GM21447 (cell line): ENCODE measurements around the gene TOLLIP.
"Not testable (repeated sequence)": the region's sequence is repeated elsewhere in the genome, so short reads cannot be mapped to it uniquely, and the experiment has no call there.

Source experiments
- ATAC-seq: cut with Tn5 transposase; IDR thresholded peaks from one replicate; pipeline ENCODE4 v1.9.1; 2021; ENCODE audit not compliant: unreplicated experiment

Gene TOLLIP

DNA sequence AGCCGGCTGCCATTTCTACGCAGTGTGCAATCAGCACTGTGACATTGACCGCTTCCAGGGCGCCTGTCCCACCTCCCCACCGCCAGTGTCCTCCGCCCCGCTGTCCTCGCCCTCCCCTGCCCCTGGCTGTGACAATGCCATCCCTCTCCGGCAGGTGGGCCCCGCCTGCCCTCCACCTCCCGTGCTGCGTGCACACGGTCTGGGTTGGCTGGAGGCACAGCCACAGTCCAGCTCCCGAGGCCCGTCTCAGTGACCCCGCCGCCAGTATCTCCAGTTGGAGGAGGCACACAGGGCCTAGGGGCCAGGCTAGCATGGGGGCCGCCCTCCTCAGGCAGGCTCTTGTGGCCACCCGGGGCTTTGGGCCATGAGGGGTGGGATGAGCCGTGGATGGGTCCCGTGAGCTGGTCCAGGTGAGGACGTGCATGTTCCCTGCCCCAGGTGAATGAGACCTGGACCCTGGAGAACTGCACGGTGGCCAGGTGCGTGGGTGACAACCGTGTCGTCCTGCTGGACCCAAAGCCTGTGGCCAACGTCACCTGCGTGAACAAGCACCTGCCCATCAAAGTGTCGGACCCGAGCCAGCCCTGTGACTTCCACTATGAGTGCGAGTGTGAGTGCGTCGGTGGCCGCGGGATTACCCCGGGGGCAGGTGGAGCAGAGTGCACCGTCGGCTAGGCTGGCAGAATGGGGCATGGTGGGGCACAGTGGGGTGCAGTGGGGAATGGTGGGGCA is 56.9 kb downstream of the TOLLIP start:
- ATAC-seq, result no peak

DNA sequence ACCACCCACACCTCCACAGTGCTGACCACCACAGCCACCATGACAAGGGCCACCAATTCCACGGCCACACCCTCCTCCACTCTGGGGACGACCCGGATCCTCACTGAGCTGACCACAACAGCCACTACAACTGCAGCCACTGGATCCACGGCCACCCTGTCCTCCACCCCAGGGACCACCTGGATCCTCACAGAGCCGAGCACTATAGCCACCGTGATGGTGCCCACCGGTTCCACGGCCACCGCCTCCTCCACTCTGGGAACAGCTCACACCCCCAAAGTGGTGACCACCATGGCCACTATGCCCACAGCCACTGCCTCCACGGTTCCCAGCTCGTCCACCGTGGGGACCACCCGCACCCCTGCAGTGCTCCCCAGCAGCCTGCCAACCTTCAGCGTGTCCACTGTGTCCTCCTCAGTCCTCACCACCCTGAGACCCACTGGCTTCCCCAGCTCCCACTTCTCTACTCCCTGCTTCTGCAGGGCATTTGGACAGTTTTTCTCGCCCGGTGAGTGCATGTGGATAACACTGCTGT is 58.1 kb downstream of the TOLLIP start:
- no peak for ATAC-seq

DNA sequence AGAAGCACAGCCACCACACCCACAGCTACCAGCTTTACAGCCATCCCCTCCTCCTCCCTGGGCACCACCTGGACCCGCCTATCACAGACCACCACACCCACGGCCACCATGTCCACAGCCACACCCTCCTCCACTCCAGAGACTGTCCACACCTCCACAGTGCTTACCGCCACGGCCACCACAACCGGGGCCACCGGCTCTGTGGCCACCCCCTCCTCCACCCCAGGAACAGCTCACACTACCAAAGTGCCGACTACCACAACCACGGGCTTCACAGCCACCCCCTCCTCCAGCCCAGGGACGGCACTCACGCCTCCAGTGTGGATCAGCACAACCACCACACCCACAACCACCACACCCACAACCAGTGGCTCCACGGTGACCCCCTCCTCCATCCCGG is 59.0 kb downstream of the TOLLIP start:
- ATAC-seq, result not testable (repeated sequence)

DNA sequence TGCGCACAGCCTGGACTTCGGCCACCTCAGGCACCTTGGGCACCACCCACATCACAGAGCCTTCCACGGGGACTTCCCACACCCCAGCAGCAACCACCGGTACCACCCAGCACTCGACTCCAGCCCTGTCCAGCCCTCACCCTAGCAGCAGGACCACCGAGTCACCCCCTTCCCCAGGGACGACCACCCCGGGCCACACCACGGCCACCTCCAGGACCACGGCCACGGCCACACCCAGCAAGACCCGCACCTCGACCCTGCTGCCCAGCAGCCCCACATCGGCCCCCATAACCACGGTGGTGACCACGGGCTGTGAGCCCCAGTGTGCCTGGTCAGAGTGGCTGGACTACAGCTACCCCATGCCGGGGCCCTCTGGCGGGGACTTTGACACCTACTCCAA is 60.5 kb downstream of the TOLLIP start:
- not testable (repeated sequence) for ATAC-seq

DNA sequence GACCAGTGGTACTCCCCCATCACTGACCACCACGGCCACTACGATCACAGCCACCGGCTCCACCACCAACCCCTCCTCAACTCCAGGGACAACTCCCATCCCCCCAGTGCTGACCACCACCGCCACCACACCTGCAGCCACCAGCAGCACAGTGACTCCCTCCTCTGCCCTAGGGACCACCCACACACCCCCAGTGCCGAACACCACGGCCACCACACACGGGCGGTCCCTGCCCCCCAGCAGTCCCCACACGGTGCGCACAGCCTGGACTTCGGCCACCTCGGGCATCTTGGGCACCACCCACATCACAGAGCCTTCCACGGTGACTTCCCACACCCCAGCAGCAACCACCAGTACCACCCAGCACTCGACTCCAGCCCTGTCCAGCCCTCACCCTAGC is 62.4 kb downstream of the TOLLIP start:
- ATAC-seq, result not testable (repeated sequence)

DNA sequence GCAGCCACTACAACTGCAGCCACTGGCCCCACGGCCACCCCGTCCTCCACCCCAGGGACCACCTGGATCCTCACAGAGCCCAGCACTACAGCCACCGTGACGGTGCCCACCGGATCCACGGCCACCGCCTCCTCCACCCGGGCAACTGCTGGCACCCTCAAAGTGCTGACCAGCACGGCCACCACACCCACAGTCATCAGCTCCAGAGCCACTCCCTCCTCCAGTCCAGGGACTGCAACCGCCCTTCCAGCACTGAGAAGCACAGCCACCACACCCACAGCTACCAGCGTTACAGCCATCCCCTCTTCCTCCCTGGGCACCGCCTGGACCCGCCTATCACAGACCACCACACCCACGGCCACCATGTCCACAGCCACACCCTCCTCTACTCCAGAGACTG is 63.1 kb downstream of the TOLLIP start:
- not testable (repeated sequence) for ATAC-seq

DNA sequence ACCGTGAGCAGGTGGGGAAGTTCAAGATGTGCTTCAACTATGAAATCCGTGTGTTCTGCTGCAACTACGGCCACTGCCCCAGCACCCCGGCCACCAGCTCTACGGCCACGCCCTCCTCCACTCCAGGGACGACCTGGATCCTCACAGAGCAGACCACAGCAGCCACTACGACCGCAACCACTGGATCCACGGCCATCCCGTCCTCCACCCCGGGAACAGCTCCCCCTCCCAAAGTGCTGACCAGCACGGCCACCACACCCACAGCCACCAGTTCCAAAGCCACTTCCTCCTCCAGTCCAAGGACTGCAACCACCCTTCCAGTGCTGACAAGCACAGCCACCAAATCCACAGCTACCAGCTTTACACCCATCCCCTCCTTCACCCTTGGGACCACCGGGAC is 63.7 kb downstream of the TOLLIP start:
- not testable (repeated sequence) for ATAC-seq

DNA sequence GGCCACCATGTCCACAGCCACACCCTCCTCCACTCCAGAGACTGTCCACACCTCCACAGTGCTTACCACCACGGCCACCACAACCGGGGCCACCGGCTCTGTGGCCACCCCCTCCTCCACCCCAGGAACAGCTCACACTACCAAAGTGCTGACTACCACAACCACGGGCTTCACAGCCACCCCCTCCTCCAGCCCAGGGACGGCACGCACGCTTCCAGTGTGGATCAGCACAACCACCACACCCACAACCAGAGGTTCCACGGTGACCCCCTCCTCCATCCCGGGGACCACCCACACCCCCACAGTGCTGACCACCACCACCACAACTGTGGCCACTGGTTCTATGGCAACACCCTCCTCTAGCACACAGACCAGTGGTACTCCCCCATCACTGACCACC is 64.9 kb downstream of the TOLLIP start:
- ATAC-seq, result not testable (repeated sequence)

DNA sequence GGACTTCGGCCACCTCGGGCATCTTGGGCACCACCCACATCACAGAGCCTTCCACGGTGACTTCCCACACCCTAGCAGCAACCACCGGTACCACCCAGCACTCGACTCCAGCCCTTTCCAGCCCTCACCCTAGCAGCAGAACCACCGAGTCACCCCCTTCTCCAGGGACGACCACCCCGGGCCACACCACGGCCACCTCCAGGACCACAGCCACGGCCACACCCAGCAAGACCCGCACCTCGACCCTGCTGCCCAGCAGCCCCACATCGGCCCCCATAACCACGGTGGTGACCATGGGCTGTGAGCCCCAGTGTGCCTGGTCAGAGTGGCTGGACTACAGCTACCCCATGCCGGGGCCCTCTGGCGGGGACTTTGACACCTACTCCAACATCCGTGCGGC is 65.9 kb downstream of the TOLLIP start:
- not testable (repeated sequence) for ATAC-seq

DNA sequence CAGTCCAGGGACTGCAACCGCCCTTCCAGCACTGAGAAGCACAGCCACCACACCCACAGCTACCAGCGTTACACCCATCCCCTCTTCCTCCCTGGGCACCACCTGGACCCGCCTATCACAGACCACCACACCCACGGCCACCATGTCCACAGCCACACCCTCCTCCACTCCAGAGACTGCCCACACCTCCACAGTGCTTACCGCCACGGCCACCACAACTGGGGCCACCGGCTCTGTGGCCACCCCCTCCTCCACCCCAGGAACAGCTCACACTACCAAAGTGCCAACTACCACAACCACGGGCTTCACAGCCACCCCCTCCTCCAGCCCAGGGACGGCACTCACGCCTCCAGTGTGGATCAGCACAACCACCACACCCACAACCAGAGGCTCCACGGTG is 66.7 kb downstream of the TOLLIP start:
- not testable (repeated sequence) for ATAC-seq

DNA sequence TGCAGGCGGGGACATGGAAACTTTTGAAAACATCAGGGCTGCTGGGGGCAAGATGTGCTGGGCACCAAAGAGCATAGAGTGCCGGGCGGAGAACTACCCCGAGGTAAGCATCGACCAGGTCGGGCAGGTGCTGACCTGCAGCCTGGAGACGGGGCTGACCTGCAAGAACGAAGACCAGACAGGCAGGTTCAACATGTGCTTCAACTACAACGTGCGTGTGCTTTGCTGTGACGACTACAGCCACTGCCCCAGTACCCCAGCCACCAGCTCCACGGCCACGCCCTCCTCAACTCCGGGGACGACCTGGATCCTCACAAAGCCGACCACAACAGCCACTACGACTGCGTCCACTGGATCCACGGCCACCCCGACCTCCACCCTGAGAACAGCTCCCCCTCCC is 67.1 kb downstream of the TOLLIP start:
- ATAC-seq, result no peak

DNA sequence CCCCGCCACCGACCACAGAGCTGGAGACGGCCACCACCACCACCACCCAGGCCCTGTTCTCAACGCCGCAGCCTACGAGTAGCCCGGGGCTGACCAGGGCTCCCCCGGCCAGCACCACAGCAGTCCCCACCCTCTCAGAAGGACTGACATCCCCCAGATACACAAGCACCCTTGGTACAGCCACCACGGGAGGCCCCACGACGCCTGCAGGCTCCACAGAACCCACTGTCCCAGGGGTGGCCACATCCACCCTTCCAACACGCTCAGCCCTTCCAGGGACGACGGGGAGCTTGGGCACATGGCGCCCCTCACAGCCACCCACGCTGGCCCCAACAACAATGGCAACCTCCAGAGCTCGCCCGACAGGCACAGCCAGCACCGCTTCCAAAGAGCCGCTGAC is 67.7 kb downstream of the TOLLIP start:
- no peak for ATAC-seq

DNA sequence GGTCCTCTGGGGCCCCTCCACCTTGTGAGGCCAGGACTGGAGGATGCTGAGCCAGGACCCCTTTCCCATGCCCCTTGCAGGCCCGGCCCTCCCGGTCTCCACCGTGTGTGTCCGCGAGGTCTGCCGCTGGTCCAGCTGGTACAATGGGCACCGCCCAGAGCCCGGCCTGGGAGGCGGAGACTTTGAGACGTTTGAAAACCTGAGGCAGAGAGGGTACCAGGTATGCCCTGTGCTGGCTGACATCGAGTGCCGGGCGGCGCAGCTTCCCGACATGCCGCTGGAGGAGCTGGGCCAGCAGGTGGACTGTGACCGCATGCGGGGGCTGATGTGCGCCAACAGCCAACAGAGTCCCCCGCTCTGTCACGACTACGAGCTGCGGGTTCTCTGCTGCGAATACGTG is 68.7 kb downstream of the TOLLIP start:
- ATAC-seq, result no peak

DNA sequence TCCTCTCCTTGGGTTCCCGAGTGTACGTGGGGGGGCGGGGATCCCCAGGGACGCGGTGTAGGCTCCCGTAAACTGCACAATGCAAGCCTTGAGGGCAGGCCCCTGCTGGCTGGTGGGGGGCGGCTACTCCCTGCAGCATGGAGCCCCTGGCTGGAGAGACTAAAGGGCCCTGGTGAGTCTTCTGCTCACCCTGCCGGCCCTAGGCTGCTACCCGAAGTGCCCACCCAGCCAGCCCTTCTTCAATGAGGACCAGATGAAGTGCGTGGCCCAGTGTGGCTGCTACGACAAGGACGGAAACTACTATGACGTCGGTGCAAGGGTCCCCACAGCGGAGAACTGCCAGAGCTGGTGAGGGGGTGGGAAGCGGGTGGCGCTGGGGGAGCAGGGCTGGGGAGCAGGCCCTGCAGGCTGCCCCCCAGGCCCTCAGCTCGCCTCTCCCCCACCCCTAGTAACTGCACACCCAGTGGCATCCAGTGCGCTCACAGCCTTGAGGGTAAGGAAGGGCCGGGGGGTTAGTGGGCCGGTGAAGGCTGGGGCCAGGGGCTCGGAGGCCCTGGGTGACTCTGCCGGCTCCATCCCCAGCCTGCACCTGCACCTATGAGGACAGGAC is 69.7 kb downstream of the TOLLIP start:
- no peak for ATAC-seq

DNA sequence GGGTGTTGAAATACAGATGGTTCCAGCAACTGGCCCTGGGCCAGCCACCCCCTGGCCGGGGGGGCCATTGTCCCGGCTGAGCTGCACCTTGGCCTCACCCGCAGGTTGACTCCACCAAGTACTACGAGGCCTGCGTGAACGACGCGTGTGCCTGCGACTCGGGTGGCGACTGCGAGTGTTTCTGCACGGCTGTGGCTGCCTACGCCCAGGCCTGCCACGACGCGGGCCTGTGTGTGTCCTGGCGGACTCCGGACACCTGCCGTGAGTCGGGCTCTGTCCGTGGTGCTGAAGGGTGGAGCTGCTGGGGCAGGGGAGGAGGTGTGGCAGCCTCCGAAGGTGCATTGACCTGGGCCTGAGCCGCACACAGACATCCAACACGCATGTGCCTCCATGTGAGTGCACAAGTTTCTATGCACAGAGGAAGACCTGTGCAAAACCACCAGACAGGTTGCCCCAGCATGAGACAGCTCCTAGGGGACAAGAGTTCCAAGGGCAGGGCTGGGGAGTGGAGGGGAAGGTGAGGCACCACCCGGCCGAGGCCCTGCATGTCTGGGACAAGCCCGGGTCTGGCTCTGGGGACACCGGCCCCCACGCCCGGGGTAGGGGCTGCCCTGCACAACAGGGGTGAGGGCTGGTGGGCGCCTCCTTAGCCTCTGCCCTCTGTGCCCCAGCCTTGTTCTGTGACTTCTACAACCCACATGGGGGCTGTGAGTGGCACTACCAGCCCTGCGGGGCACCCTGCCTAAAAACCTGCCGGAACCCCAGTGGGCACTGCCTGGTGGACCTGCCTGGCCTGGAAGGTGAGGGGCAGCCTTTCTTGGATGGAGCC is 70.5 kb downstream of the TOLLIP start:
- no peak for ATAC-seq

DNA sequence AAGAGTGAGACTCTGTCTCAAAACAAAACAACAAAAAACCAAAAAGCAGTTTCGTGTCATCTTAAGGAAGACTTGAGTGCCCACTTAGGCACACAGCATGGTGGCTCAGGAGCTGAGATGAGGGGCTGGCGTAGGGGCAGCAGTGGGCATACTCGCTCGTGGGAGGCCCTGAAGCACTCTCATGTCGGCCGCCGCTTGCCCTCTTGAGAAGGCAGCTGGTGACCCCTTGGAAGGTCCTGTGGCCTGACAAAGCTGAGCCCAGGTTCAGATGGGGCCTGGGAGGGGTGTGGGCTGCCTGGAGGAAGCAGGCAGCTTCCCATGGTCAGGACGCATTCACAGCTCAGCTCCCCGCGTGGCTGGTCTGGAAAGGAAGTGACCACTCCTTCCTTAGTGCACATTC is 71.6 kb downstream of the TOLLIP start:
- no peak for ATAC-seq

DNA sequence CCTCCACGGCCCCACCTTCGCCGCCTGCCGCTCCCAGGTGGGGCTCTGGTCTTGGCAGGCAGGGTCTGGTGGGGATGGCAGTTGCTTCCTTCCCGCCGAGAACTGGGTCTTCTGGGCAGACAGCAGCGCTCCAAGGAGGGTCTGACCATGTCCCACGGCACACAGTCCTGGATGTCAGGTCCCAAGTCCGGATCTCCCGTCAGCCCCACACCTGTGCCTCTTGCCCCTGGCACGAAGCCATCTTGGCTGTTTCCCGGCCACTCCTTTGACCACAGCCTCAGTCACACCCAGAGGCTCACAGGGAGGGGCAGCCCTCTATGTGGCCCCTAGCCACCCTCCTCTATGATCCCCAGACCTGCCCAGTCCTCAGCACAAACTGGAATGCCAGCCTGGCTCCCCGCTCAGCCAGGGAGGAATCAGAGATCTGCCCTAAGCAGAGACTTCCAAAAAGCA is 72.3 kb downstream of the TOLLIP start:
- ATAC-seq, result no peak

DNA sequence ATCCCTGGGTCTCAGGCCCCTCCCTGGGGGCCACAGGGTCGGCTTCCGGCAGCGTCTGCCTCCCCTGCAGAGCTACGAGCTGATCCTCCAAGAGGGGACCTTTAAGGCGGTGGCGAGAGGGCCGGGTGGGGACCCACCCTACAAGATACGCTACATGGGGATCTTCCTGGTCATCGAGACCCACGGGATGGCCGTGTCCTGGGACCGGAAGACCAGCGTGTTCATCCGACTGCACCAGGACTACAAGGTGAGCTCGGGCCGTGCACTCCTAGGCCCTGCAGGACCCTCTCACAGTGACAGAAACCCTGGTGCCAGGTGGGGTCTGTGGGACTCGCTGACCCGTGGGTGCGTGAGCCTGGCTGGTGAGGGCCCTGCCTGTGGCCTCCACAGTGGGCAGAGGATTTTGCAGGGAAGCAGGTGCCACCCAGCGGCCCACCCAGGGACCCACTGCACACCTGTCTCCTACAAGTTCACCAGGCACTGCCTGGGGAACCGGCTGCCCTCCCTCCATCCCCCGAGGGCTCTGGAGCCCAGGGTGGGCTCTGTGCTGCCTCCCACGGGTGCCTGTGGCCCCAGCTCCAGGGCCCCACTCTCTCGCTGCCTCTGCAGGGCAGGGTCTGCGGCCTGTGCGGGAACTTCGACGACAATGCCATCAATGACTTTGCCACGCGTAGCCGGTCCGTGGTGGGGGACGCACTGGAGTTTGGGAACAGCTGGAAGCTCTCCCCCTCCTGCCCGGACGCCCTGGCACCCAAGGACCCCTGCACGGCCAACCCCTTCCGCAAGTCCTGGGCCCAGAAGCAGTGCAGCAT is 72.9 kb downstream of the TOLLIP start:
- no peak for ATAC-seq

DNA sequence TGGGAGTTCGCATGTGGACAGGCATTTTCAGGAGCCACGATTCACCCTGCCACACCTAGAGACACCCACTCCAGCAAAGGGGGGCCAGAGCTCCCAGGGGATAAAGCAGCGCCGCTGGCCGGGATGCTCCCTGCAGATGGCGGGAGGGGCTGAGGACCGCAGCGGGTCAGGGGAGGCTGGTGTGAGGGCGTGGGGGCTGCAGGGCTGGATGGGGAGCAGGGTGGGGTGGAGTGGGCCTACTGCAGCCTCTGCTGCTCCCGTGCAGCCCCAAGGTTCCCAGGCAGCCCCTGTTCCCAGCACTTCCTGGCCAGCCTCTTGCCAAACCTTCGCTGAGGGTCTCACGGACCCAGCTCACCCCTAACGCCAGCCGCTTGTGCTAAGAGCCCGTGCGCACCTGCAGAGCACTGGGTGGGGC is 73.5 kb downstream of the TOLLIP start:
- ATAC-seq, result no peak

DNA sequence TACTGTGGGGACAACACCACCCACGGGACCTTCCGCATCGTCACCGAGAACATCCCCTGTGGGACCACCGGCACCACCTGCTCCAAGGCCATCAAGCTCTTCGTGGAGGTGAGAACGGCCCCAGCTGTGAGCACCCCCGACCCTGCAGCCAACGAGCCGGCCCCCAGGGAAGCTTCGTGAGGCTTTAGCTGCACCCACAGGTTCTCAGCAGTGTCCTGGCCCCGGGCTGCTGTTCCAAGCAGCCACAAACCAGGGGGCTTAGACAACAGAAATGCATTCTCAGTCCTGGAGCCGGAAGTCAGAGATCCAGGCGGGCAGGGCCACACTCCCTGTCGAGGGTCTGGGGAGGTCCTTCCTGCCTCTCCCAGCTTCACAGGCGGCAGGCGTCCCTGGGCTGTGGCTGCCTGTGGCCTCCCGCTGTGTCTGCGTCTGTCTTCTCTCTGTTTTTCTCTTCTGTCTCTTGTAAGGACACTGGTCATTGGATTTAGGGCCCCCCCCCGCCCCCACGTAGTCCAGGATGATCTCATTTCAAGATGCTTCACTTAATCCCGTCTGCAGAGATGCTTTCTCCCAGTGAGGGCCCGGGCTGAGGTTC is 74.0 kb downstream of the TOLLIP start:
- ATAC-seq, result no peak
